IMR-90 (cell line): ENCODE data around the gene BRD1. TPM values are rescaled to one million over a fixed set of nuclear protein-coding genes. Genes with fewer than 3 reads are reported as not detected.

Source experiments
- ATAC-seq: fragments of 200-7000 bp; cut with Tn5 transposase; 2 replicates; pipeline ENCODE4 v1.9.1; 2020; ENCODE audit warnings: low read depth, mild to moderate bottlenecking, moderate library complexity
- BruUV-seq: library from RNA; stranded (reverse); fragments of 400-500 nt; replicated peaks from 2 replicates; lab custom pipeline; 2021; lab: Mats Ljungman, UMichigan
- CTCF ChIA-PET: fragments of 300-600 bp; formaldehyde crosslinking; extraction: SDS; loops from one replicate; lab custom pipeline; 2021; ENCODE audit warnings: antibody characterized with exemption; lab: Yijun Ruan, JAX
- POLR2A ChIA-PET: fragments of 300-600 bp; sonication (Branson Sonifier 250); formaldehyde crosslinking; loops from one replicate; lab custom pipeline; 2022; ENCODE audit warnings: antibody characterized with exemption; ENCODE audit not compliant: unreplicated experiment; lab: Charles Lee
- DNase-seq: peaks from one replicate; pipeline ENCODE4 v3.0.0; 2013
- H2AFZ ChIP-seq: replicated peaks from 2 replicates; pipeline ENCODE3; 2013; ENCODE audit warnings: low read length, mild to moderate bottlenecking; ENCODE audit not compliant: poor library complexity
- H2AK5ac ChIP-seq: 2 replicates; pipeline ENCODE4 v1.6.1; 2013; ENCODE audit warnings: low read depth, low read length, inconsistent platforms
- H2AK9ac ChIP-seq: replicated peaks from 2 replicates; pipeline ENCODE3; 2013; ENCODE audit warnings: mild to moderate bottlenecking, low read depth, low read length, moderate library complexity; ENCODE audit not compliant: poor library complexity
- H2BK120ac ChIP-seq: 2 replicates; pipeline ENCODE4 v1.6.1; 2013; ENCODE audit warnings: low read depth, low read length, inconsistent platforms
- H2BK15ac ChIP-seq: 3 replicates; pipeline ENCODE4 v1.6.1; 2013; ENCODE audit warnings: low read depth, low read length, inconsistent platforms
- H2BK20ac ChIP-seq: 2 replicates; pipeline ENCODE4 v1.6.1; 2013; ENCODE audit warnings: low read depth, mild to moderate bottlenecking, inconsistent platforms, low read length, moderate library complexity
- H2BK5ac ChIP-seq: 2 replicates; pipeline ENCODE4 v1.6.1; 2013; ENCODE audit warnings: mild to moderate bottlenecking, low read depth, low read length, inconsistent platforms; ENCODE audit not compliant: poor library complexity, severe bottlenecking
- H3K14ac ChIP-seq: replicated peaks from 2 replicates; pipeline ENCODE4 v1.6.1; 2013; ENCODE audit warnings: low read depth, low read length, inconsistent platforms
- H3K18ac ChIP-seq: 2 replicates; pipeline ENCODE4 v1.6.1; 2013; ENCODE audit warnings: low read depth, low read length, control low read depth
- H3K23ac ChIP-seq: 2 replicates; pipeline ENCODE4 v1.6.1; 2013; ENCODE audit warnings: low read depth, low read length, inconsistent platforms
- H3K27ac ChIP-seq: 2 replicates; pipeline ENCODE4 v1.5.1; 2013; ENCODE audit warnings: mild to moderate bottlenecking, control low read depth, low read length; ENCODE audit not compliant: insufficient read depth
- H3K27me3 ChIP-seq: 2 replicates; pipeline ENCODE4 v1.6.1; 2013; ENCODE audit warnings: low read length; ENCODE audit not compliant: control insufficient read depth, insufficient read depth
- H3K36me3 ChIP-seq: 2 replicates; pipeline ENCODE4 v1.6.1; 2013; ENCODE audit warnings: low read length, mixed read lengths; ENCODE audit not compliant: control insufficient read depth, insufficient read depth
- H3K4ac ChIP-seq: 2 replicates; pipeline ENCODE4 v1.6.1; 2013; ENCODE audit warnings: low read depth, low read length, inconsistent platforms
- H3K4me1 ChIP-seq: 2 replicates; pipeline ENCODE4 v1.6.1; 2013; ENCODE audit warnings: low read length, mixed read lengths; ENCODE audit not compliant: control insufficient read depth, insufficient read depth
- H3K4me2 ChIP-seq: 2 replicates; pipeline ENCODE4 v1.6.1; 2013; ENCODE audit warnings: low read depth, mild to moderate bottlenecking, control low read depth, low read length, moderate library complexity
- H3K4me3 ChIP-seq: 2 replicates; pipeline ENCODE4 v1.5.1; 2013; ENCODE audit warnings: low read depth, mild to moderate bottlenecking, control low read depth, low read length, moderate library complexity; ENCODE audit not compliant: insufficient read depth
- H3K56ac ChIP-seq: 2 replicates; pipeline ENCODE4 v1.6.1; 2013; ENCODE audit warnings: low read length, inconsistent platforms; ENCODE audit not compliant: insufficient read depth; ENCODE audit errors: extremely low read depth
- H3K79me1 ChIP-seq, 2 experiments: 2 replicates each; pipeline ENCODE4 v1.6.1; 2013; ENCODE audit warnings: low read length in 2 of 2, inconsistent platforms in 1 of 2, low read depth in 1 of 2
- H3K9ac ChIP-seq: 2 replicates; pipeline ENCODE4 v1.6.1; 2013; ENCODE audit warnings: low read depth, low read length, control low read depth
- H3K9me1 ChIP-seq: 2 replicates; pipeline ENCODE4 v1.6.1; 2013; ENCODE audit warnings: low read length, inconsistent platforms; ENCODE audit not compliant: insufficient read depth
- H3K9me3 ChIP-seq: 2 replicates; pipeline ENCODE4 v1.6.1; 2013; ENCODE audit warnings: low read length; ENCODE audit not compliant: control insufficient read depth, insufficient read depth
- H4K20me1 ChIP-seq: 2 replicates; pipeline ENCODE4 v1.6.1; 2013; ENCODE audit warnings: low read length, inconsistent platforms; ENCODE audit not compliant: insufficient read depth
- H4K5ac ChIP-seq: 2 replicates; pipeline ENCODE4 v1.6.1; 2013; ENCODE audit warnings: mild to moderate bottlenecking, low read depth, low read length, control low read depth
- H4K8ac ChIP-seq, 2 experiments: 2 replicates each; pipeline ENCODE4 v1.6.1; 2013; ENCODE audit warnings: low read depth in 2 of 2, low read length in 2 of 2, control low read depth in 1 of 2, inconsistent platforms in 1 of 2
- H4K91ac ChIP-seq: 2 replicates; pipeline ENCODE4 v1.6.1; 2013; ENCODE audit warnings: low read depth, low read length, inconsistent platforms; ENCODE audit not compliant: insufficient read depth
- BHLHE40 ChIP-seq: fragments of 150-350 bp; IDR thresholded peaks from 2 replicates; pipeline ENCODE4 v1.6.1; 2016; ENCODE audit warnings: mild to moderate bottlenecking, low read depth, low read length
- CHD1 ChIP-seq: IDR thresholded peaks from 2 replicates; pipeline ENCODE4 v1.6.1; 2012; ENCODE audit warnings: low read depth, low read length, improper control_type of control experiment
- FOS ChIP-seq: fragments of 150-350 bp; IDR thresholded peaks from 2 replicates; pipeline ENCODE4 v1.6.1; 2016; ENCODE audit warnings: low read depth, low read length
- MAFK ChIP-seq: IDR thresholded peaks from 2 replicates; pipeline ENCODE4 v1.6.1; 2012; ENCODE audit warnings: low read depth, low read length, improper control_type of control experiment
- MAZ ChIP-seq: IDR thresholded peaks from 2 replicates; pipeline ENCODE4 v1.6.1; 2012; ENCODE audit warnings: low read depth, mild to moderate bottlenecking, low read length, improper control_type of control experiment, moderate library complexity, borderline replicate concordance
- NFE2L2 ChIP-seq: fragments of 150-350 bp; IDR thresholded peaks from 2 replicates; pipeline ENCODE4 v1.6.1; 2016; ENCODE audit warnings: low read depth, mild to moderate bottlenecking, low read length
- RAD21 ChIP-seq: IDR thresholded peaks from 2 replicates; pipeline ENCODE4 v1.6.1; 2012; ENCODE audit warnings: low read length, improper control_type of control experiment
- SMC3 ChIP-seq: fragments of 150-350 bp; IDR thresholded peaks from 2 replicates; pipeline ENCODE4 v1.6.1; 2016; ENCODE audit warnings: low read depth, mild to moderate bottlenecking, antibody characterized with exemption, low read length, moderate library complexity
- WGBS, 2 experiments: methylation state at CpG; one replicate each; pipeline versions ENCODE4 v1.1.5 to v1.1.7; 2013; ENCODE audit warnings: missing lambda C conversion rate in 2 of 2; ENCODE audit not compliant: insufficient read length in 1 of 2; ENCODE audit errors: extremely low coverage in 2 of 2; 5-methylcytosine and 5-hydroxymethylcytosine counted together
- dilution Hi-C: fragments of 300-500 bp; cut with HindIII; formaldehyde crosslinking; loops from one replicate; pipeline ENCODE4 v1.14.3; 2018; ENCODE audit warnings: low sequenced_read_pairs; ENCODE audit not compliant: unreplicated experiment
- in situ Hi-C: fragments of 300-500 bp; cut with MboI; formaldehyde crosslinking; loops from 3 replicates; pipeline ENCODE4 v1.14.3; 2019; ENCODE audit warnings: low sequenced_read_pairs, inconsistent platforms, mixed read lengths
- intact Hi-C: fragments of 100-400 bp; cut with micrococcal nuclease; formaldehyde crosslinking; loops from 2 replicates; pipeline ENCODE4 v1.10.0; 2022
- polyA plus RNA-seq, 3 experiments: library from polyadenylated mRNA; depleted of rRNA; stranded (reverse); fragments of >200 nt; gene quantifications; 2 replicates each; pipeline ENCODE4 v1.2.3, GENCODE V29; 2012; ENCODE audit warnings: low replicate concordance in 1 of 3
- total RNA-seq: library from RNA; depleted of rRNA; stranded (reverse); fragments of >200 nt; gene quantifications from 2 replicates; pipeline ENCODE4 v1.2.3, GENCODE V29; 2012
- TF ChIP-seq, protein P1 (sequence below): fragments of 150-350 bp; IDR thresholded peaks from 2 replicates; pipeline ENCODE4 v1.6.1; 2017; ENCODE audit warnings: mild to moderate bottlenecking, antibody characterized with exemption, low read length, low read depth

BRD1 gene
- total and polyA plus RNA-seq, 2 of the 4 experiments (the other 2 are of a cell fraction): 10.0 to 10.6 TPM

DNA sequence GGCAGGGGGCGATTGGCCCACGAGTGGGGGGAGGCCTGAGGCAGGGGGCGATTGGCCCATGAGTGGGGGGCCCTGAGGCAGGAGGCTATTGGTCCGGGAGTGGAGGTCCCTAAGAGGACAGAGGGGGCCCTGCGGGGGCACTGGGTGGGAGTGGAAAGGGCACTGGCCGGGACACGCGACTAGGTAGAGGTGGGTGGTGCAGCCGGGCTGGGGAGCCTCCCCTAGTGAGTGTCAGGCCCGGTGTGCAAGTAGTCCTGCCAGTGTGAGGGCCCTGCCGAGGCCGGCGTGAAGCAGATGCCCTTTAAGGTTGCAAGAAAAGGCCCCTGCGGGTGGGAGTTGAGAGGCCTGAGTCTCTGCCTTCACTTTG lies 909 bp upstream of the BRD1 start:
- Histone ChIP-seq H3K18ac (no peak overlapping the region), H3K56ac (no peak overlapping the region), H3K4ac (no peak overlapping the region), H3K79me1 (peaks cover 0 to 21% of the 10 kb centered on the region in 2 experiments; a peak in 2 of 4 replicates), H3K4me1 (peaks cover 10% of the 10 kb centered on the region), H2BK120ac (no peak overlapping the region), H2AK5ac (no peak overlapping the region), H2AFZ (no peak overlapping the region), H3K14ac (no peak overlapping the region), H2BK20ac (no peak overlapping the region), H2BK15ac (no peak overlapping the region), H3K23ac (no peak overlapping the region), H3K9ac (no peak overlapping the region), H3K36me3 (peaks cover 11% of the 10 kb centered on the region), H4K5ac (no peak overlapping the region), H3K9me3 (peaks cover 12% of the 10 kb centered on the region), H2BK5ac (no peak overlapping the region), H3K27me3 (peaks cover 4% of the 10 kb centered on the region), H3K4me3 (no peak overlapping the region), H2AK9ac (no peak overlapping the region), H3K27ac (no peak overlapping the region), H4K8ac (no peak overlapping the region), H4K20me1 (peaks cover 32% of the 10 kb centered on the region), H4K91ac (no peak overlapping the region), H3K9me1 (peaks cover 13% of the 10 kb centered on the region), H3K4me2 (no peak overlapping the region)
- BruUV-seq: no TSS peak
- DNase-seq: no peak
- CTCF ChIA-PET: no interaction called here
- WGBS, 2 experiments: 100% methylated on average over 1 of the region's 14 CpGs; no CpG with 5 or more reads in 1 of the 2 experiments
- TF ChIP-seq SMC3 (no peak), BHLHE40 (no peak), NFE2L2 (no peak), MAZ (no peak), RAD21 (no peak), FOS (no peak), MAFK (no peak), CHD1 (no peak)
- TF ChIP-seq, protein P1, sequence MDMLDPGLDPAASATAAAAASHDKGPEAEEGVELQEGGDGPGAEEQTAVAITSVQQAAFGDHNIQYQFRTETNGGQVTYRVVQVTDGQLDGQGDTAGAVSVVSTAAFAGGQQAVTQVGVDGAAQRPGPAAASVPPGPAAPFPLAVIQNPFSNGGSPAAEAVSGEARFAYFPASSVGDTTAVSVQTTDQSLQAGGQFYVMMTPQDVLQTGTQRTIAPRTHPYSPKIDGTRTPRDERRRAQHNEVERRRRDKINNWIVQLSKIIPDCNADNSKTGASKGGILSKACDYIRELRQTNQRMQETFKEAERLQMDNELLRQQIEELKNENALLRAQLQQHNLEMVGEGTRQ: no peak
- POLR2A ChIA-PET: no interaction called here
- dilution Hi-C loops: no loop called here
- no peak for ATAC-seq
- in situ Hi-C loops: no loop called here
- intact Hi-C loops: no loop called here
